LNCaP clone FGC (cell line): ENCODE measurements around the gene LTBP2.

Experiments
- DNase-seq: peaks from one replicate; pipeline ENCODE4 v3.0.0-alpha.2; 2011; ENCODE audit warnings: low read depth
- H3K4me3 ChIP-seq: 2 replicates; pipeline ENCODE4 v1.5.1; 2011; ENCODE audit warnings: mild to moderate bottlenecking, low read depth, low read length, control low read depth
- TF ChIP-seq, protein P1 (sequence below): IDR thresholded peaks from 2 replicates; pipeline ENCODE4 v1.5.1; 2012; ENCODE audit warnings: mild to moderate bottlenecking; ENCODE audit not compliant: control insufficient read depth, insufficient read depth; ENCODE audit errors: extremely low read depth

Gene LTBP2

DNA sequence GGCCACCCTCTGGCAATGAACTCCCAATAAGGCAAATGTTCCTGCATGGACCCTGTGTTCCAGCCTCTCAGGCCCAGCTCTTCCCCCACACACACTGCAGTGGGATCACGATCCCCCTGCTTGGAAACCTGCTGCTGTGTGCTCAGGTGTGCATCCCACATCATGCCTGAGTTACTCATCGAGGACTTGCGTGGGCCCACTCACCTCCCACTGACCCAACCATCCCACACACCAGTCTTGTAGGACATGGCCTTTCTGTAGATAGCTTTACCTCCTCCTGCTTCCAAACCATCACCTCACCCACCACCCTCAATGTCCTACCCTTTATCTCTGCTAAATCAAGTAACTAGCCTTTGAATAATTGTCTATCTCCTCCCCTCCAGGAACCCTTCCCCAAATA lies 143.5 kb downstream of the LTBP2 start:
- no peak overlapping the region for H3K4me3 ChIP-seq
- TF ChIP-seq, protein P1, sequence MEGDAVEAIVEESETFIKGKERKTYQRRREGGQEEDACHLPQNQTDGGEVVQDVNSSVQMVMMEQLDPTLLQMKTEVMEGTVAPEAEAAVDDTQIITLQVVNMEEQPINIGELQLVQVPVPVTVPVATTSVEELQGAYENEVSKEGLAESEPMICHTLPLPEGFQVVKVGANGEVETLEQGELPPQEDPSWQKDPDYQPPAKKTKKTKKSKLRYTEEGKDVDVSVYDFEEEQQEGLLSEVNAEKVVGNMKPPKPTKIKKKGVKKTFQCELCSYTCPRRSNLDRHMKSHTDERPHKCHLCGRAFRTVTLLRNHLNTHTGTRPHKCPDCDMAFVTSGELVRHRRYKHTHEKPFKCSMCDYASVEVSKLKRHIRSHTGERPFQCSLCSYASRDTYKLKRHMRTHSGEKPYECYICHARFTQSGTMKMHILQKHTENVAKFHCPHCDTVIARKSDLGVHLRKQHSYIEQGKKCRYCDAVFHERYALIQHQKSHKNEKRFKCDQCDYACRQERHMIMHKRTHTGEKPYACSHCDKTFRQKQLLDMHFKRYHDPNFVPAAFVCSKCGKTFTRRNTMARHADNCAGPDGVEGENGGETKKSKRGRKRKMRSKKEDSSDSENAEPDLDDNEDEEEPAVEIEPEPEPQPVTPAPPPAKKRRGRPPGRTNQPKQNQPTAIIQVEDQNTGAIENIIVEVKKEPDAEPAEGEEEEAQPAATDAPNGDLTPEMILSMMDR, result no peak
- DNase-seq, result no peak

DNA sequence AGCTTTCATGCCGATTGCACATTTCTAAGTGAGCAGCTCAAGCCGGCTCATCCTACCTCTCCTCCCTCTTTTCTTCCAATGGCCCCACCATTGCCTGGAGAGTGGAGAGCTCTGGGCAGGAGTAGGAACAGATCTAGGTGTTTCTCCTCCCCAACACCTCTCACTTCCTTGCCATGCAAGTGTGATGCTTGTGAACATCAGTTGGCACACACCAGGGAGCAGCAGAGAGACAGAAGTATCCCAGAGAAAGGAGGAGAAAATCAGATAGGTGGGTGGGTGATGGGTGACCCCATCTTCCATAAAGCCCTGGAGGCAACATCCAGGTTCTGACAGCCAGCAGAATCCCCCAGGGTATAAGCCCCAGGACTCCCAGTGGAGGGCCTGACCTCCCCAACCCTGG lies 146.7 kb downstream of the LTBP2 start:
- DNase-seq, result no peak
- H3K4me3 ChIP-seq, result no peak overlapping the region
- TF ChIP-seq, protein P1, result no peak

DNA sequence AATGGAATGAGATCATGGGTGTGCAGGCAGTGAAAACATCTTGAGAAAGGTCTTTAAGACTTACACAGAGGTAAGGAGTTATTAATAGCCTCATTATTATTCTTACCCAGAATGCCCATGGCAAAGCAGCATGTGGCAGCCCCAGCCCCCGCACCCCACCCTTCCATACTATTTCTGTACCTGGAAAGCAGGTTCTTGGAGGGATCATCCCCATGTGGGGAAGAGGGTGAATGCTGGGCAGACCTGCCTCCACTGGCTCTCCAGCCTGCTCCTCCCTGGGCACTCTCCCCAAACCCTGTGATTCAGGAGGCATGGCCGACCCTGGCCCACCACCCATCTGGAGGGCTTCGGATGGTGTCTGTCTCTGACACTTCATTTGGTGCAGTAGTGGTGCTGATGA lies 147.3 kb downstream of the LTBP2 start:
- no peak for DNase-seq
- TF ChIP-seq, protein P1, result no peak
- H3K4me3 ChIP-seq, result no peak overlapping the region

DNA sequence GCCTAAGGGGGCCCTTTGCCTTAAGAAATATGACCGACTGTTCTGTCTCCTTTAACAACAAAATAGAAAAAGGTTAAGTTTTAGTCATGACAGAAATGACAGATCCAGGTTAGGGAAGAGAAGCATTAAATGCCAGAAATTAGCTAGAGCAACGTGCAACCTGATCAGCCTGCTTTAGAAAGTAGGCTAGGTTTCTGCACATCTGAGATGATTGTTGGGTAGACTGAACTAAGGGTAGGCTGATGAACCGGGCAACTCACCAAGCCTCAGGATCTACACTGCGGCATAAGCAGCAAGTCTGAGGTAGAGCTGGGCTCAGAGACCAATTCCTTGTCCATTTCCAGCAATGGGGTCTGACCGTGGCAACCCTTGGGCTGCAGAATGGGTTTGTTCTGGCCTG lies 148.3 kb downstream of the LTBP2 start:
- H3K4me3 ChIP-seq, result no peak overlapping the region
- TF ChIP-seq, protein P1, result no peak
- DNase-seq, result no peak

DNA sequence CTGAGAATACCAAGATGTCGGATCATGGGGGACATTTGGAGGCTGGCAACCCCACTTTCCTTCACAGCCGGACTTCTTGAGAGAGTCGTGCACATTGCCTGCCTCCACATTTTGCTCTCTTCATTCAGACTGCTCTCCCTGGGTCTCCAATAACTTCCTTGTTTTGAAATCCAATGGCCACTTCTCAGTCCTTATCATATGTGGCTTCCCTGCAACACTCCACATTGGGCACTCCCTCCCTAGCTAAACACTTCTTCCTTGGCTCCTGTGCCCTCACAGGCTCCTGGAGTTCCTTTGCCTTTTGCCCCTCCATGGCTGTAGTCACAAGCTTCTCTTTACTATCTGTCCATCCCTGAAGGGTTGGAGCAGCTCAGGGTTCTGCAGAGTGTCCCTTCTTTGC lies 149.0 kb downstream of the LTBP2 start:
- H3K4me3 ChIP-seq, result no peak overlapping the region
- DNase-seq, result no peak
- TF ChIP-seq, protein P1, result no peak

DNA sequence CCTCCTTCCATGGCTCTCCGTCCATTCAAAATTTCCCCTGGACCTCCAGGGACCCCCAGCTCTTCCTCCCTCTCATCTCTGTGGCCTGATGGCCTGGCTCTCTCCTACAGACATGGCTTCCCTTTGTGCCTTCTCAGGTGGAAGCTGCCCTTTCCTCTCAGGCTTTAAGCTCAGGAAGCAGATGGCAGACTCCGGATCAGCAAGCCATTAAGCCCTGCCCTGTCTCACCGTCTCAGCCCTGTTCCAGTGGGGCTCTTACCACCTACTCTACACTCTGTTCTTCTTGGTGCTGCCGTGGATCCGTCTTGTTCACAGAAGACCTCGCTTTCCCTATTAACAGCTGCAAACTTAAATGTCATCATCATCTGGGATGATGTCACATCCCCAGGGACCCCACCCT lies 152.1 kb downstream of the LTBP2 start:
- TF ChIP-seq, protein P1, result no peak
- no peak overlapping the region for H3K4me3 ChIP-seq
- no peak for DNase-seq

DNA sequence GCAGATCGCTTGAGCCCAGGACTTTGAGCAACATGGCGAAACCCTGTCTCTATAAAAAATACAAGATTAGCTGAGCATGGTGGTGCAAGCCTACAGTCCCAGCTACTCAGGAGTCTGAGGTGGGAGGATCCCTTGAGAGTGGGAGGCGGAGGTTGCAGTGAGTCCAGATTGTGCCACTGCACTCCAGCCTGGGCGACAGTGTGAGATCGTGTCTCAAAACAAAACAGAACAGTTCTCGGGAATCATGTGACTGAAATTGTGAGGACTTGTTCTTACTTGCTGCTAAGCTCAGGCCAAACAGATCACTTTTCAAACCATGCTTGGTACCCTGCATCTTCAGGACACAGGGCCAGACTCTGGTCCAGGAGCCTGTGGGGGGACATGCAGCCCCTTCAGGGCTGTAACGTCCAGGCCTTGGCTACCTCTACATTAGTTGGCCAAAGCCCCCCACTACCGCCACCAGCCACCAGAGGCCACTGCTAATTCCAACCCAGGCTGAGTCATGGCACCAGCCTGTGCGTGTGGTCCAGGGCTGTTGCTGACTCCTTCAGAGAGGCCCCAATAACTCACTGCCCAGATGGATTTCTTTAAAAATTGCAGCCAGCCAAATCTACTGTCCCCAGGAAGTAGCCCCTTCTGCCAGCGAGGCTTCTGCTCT lies 152.6 kb downstream of the LTBP2 start:
- no peak for DNase-seq
- TF ChIP-seq, protein P1, result peak; percentile 32; the same call in 1 of the 2 replicates
- no peak overlapping the region for H3K4me3 ChIP-seq
